SK-N-SH treated with all-trans-retinoic acid at 6 μM for 48 hours (cell line): Measurements from ENCODE around the gene FGFRL1.

Experiments
- ARNTL ChIP-seq: fragments of 450-650 bp; formaldehyde crosslinking; IDR thresholded peaks from 2 replicates; pipeline ENCODE4 v1.5.0; 2020; ENCODE audit warnings: low read depth, mild to moderate bottlenecking, moderate library complexity, borderline replicate concordance
- ISL1 ChIP-seq: fragments of 250-450 bp; sonication (Bioruptor Pico); IDR thresholded peaks from 2 replicates; pipeline ENCODE4 v2.1.2; 2022; ENCODE audit warnings: mild to moderate bottlenecking, moderate library complexity
- OSR1 ChIP-seq: fragments of 250-450 bp; sonication (Bioruptor Pico); IDR thresholded peaks from 2 replicates; pipeline ENCODE4 v1.8.0; 2022; ENCODE audit warnings: moderate library complexity, mild to moderate bottlenecking, inconsistent platforms
- RARB ChIP-seq: fragments of 250-450 bp; sonication (Bioruptor Pico); IDR thresholded peaks from 2 replicates; pipeline ENCODE4 v1.8.0; 2021; ENCODE audit warnings: mild to moderate bottlenecking, moderate library complexity
- TCF4 ChIP-seq: fragments of 250-450 bp; sonication (Bioruptor Pico); IDR thresholded peaks from 2 replicates; pipeline ENCODE4 v1.8.0; 2021; ENCODE audit warnings: mild to moderate bottlenecking, moderate library complexity, borderline replicate concordance
- TOX ChIP-seq: fragments of 250-450 bp; sonication (Bioruptor Pico); IDR thresholded peaks from 2 replicates; pipeline ENCODE4 v1.8.0; 2021; ENCODE audit warnings: mild to moderate bottlenecking, moderate library complexity, borderline replicate concordance
- ZFP3 ChIP-seq: fragments of 250-450 bp; sonication (Bioruptor Pico); IDR thresholded peaks from 2 replicates; pipeline ENCODE4 v1.5.0; 2020; ENCODE audit warnings: mild to moderate bottlenecking, moderate library complexity
- ZFP30 ChIP-seq: fragments of 450-650 bp; formaldehyde crosslinking; IDR thresholded peaks from 2 replicates; pipeline ENCODE4 v1.5.0; 2022; ENCODE audit warnings: mild to moderate bottlenecking, moderate library complexity
- ZNF8 ChIP-seq: fragments of 450-650 bp; formaldehyde crosslinking; IDR thresholded peaks from 2 replicates; pipeline ENCODE4 v1.5.0; 2020; ENCODE audit warnings: mild to moderate bottlenecking, moderate library complexity
- TF ChIP-seq, protein P1 (sequence below): fragments of 250-450 bp; sonication (Bioruptor Pico); IDR thresholded peaks from 2 replicates; pipeline ENCODE4 v1.5.1; 2021; ENCODE audit warnings: mild to moderate bottlenecking, moderate library complexity
- TF ChIP-seq, protein P2 (sequence below): fragments of 250-450 bp; sonication (Bioruptor Pico); IDR thresholded peaks from 2 replicates; pipeline ENCODE4 v1.8.0; 2020; ENCODE audit warnings: mild to moderate bottlenecking, moderate library complexity, borderline replicate concordance
- TF ChIP-seq, protein P3 (sequence below): fragments of 250-450 bp; sonication (Bioruptor Pico); IDR thresholded peaks from 2 replicates; pipeline ENCODE4 v1.8.0; 2021; ENCODE audit warnings: low read depth, mild to moderate bottlenecking, moderate library complexity, borderline replicate concordance
- TF ChIP-seq, protein P4 (sequence below): fragments of 250-450 bp; sonication (Bioruptor Pico); IDR thresholded peaks from 2 replicates; pipeline ENCODE4 v1.5.0; 2020; ENCODE audit warnings: mild to moderate bottlenecking, moderate library complexity

DNA sequence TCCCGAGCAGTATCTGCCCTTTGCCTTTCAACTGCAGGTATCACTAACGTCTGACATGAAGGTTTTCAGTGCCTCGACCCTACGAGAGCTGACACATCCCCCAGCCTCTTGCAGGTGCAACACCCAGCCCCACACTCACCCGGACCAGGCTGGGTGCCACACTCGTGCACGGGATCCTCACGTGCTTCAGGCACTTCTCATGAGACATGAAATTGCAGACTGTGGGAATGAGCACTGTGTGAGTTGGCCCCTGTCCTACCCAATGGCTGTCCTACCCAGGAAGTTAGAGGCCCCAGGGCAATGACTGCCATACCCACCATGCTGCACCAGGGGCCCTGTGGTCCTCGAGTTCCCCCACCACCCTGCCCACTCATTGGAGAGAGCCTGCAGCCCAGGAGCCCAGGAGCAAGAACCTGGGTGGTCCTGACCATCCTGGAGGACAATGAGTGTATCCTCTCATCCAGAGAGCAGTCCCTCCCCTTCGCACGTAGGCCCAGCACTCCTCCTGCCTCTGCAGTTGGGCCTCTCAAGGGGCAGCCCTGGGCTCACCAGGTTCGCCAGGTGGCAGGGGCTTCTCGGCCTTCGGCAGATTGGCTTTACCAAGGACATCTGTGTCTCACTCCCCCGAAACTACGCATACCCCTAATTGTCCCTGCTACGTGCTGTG is 40.4 kb upstream of the FGFRL1 start:
- TF ChIP-seq, protein P1, sequence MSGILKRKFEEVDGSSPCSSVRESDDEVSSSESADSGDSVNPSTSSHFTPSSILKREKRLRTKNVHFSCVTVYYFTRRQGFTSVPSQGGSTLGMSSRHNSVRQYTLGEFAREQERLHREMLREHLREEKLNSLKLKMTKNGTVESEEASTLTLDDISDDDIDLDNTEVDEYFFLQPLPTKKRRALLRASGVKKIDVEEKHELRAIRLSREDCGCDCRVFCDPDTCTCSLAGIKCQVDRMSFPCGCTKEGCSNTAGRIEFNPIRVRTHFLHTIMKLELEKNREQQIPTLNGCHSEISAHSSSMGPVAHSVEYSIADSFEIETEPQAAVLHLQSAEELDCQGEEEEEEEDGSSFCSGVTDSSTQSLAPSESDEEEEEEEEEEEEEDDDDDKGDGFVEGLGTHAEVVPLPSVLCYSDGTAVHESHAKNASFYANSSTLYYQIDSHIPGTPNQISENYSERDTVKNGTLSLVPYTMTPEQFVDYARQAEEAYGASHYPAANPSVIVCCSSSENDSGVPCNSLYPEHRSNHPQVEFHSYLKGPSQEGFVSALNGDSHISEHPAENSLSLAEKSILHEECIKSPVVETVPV = no peak
- TF ChIP-seq ZFP3 = no peak
- no peak for TF ChIP-seq RARB (CRISPR knock-in tag)
- TF ChIP-seq, protein P2, sequence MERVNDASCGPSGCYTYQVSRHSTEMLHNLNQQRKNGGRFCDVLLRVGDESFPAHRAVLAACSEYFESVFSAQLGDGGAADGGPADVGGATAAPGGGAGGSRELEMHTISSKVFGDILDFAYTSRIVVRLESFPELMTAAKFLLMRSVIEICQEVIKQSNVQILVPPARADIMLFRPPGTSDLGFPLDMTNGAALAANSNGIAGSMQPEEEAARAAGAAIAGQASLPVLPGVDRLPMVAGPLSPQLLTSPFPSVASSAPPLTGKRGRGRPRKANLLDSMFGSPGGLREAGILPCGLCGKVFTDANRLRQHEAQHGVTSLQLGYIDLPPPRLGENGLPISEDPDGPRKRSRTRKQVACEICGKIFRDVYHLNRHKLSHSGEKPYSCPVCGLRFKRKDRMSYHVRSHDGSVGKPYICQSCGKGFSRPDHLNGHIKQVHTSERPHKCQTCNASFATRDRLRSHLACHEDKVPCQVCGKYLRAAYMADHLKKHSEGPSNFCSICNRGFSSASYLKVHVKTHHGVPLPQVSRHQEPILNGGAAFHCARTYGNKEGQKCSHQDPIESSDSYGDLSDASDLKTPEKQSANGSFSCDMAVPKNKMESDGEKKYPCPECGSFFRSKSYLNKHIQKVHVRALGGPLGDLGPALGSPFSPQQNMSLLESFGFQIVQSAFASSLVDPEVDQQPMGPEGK = no peak
- TF ChIP-seq ISL1 (CRISPR knock-in tag) = no peak
- TF ChIP-seq OSR1 (CRISPR knock-in tag) = no peak
- TF ChIP-seq, protein P3, sequence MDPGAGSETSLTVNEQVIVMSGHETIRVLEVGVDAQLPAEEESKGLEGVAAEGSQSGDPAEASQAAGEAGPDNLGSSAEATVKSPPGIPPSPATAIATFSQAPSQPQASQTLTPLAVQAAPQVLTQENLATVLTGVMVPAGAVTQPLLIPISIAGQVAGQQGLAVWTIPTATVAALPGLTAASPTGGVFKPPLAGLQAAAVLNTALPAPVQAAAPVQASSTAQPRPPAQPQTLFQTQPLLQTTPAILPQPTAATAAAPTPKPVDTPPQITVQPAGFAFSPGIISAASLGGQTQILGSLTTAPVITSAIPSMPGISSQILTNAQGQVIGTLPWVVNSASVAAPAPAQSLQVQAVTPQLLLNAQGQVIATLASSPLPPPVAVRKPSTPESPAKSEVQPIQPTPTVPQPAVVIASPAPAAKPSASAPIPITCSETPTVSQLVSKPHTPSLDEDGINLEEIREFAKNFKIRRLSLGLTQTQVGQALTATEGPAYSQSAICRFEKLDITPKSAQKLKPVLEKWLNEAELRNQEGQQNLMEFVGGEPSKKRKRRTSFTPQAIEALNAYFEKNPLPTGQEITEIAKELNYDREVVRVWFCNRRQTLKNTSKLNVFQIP = no peak
- TF ChIP-seq ZFP30 (CRISPR knock-in tag) = no peak
- TF ChIP-seq TCF4 (CRISPR knock-in tag) = no peak
- TF ChIP-seq TOX (CRISPR knock-in tag) = no peak
- TF ChIP-seq, protein P4, sequence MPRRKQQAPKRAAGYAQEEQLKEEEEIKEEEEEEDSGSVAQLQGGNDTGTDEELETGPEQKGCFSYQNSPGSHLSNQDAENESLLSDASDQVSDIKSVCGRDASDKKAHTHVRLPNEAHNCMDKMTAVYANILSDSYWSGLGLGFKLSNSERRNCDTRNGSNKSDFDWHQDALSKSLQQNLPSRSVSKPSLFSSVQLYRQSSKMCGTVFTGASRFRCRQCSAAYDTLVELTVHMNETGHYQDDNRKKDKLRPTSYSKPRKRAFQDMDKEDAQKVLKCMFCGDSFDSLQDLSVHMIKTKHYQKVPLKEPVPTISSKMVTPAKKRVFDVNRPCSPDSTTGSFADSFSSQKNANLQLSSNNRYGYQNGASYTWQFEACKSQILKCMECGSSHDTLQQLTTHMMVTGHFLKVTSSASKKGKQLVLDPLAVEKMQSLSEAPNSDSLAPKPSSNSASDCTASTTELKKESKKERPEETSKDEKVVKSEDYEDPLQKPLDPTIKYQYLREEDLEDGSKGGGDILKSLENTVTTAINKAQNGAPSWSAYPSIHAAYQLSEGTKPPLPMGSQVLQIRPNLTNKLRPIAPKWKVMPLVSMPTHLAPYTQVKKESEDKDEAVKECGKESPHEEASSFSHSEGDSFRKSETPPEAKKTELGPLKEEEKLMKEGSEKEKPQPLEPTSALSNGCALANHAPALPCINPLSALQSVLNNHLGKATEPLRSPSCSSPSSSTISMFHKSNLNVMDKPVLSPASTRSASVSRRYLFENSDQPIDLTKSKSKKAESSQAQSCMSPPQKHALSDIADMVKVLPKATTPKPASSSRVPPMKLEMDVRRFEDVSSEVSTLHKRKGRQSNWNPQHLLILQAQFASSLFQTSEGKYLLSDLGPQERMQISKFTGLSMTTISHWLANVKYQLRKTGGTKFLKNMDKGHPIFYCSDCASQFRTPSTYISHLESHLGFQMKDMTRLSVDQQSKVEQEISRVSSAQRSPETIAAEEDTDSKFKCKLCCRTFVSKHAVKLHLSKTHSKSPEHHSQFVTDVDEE (CRISPR knock-in tag) = no peak
- TF ChIP-seq ARNTL (CRISPR knock-in tag) = no peak
- no peak for TF ChIP-seq ZNF8 (CRISPR knock-in tag)
